ENCODE results near the gene KCNK7. TPM values are rescaled to one million over a fixed set of nuclear protein-coding genes. Genes with fewer than 3 reads are reported as not detected.
A peak's percentile ranks its signal among the peaks of the same experiment; 100 is the strongest.

The KCNK7 gene
- total RNA-seq, 1 experiment from 2014 or later, result 1.4 TPM

DNA sequence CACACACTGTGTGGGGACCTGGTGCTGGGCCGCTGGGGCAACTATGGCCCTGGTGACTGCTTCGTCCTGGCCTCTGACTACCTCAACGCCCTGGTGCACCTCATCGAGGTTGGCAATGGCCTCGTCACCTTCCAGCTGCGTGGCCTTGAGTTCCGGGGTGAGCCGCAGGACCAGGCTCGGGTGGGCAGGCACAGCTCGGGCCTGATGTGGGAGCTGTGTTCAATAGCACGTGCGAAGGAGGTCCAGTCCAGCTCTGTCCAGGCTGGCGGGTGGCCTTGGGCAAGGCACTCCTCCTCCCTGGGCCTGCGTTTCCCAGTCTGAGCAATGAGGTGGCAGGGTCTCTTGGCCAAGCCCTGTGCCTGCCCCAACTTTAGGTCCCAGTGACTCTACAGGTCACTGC is 34.0 kb upstream of the KCNK7 start:
- CTCF ChIA-PET, result interaction anchor here (0.6 kb wide), 1 partner anchor 60 kb away, joined by 4 read pairs; no protein-coding TSS in a partner anchor
- intact Hi-C loops (cut with micrococcal nuclease; ENCODE audit: unreplicated experiment), result no loop called here
- no peaks in the 10 kb centered on the region for H3K4me1 Mint-ChIP-seq (ENCODE audit: low read depth, unreplicated experiment)
- no TSS peak for BruUV-seq (replicated peaks)
- peaks cover 50% of the 10 kb centered on the region for H3K36me3 Mint-ChIP-seq (ENCODE audit: insufficient read depth, unreplicated experiment)
- DNase-seq, result no peak
- H3K27me3 Mint-ChIP-seq (ENCODE audit: unreplicated experiment), result no peaks in the 10 kb centered on the region
- H3K27ac Mint-ChIP-seq (ENCODE audit: unreplicated experiment), result no peak overlapping the region
- TF ChIP-seq, protein P1, sequence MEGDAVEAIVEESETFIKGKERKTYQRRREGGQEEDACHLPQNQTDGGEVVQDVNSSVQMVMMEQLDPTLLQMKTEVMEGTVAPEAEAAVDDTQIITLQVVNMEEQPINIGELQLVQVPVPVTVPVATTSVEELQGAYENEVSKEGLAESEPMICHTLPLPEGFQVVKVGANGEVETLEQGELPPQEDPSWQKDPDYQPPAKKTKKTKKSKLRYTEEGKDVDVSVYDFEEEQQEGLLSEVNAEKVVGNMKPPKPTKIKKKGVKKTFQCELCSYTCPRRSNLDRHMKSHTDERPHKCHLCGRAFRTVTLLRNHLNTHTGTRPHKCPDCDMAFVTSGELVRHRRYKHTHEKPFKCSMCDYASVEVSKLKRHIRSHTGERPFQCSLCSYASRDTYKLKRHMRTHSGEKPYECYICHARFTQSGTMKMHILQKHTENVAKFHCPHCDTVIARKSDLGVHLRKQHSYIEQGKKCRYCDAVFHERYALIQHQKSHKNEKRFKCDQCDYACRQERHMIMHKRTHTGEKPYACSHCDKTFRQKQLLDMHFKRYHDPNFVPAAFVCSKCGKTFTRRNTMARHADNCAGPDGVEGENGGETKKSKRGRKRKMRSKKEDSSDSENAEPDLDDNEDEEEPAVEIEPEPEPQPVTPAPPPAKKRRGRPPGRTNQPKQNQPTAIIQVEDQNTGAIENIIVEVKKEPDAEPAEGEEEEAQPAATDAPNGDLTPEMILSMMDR (IDR thresholded peaks at IDR 0.05; ENCODE audit: unreplicated experiment), result no peak
- no peaks in the 10 kb centered on the region for H3K9me3 Mint-ChIP-seq (ENCODE audit: low read depth, unreplicated experiment)
- H3K4me3 Mint-ChIP-seq (ENCODE audit: low read depth, unreplicated experiment), result no peak overlapping the region

DNA sequence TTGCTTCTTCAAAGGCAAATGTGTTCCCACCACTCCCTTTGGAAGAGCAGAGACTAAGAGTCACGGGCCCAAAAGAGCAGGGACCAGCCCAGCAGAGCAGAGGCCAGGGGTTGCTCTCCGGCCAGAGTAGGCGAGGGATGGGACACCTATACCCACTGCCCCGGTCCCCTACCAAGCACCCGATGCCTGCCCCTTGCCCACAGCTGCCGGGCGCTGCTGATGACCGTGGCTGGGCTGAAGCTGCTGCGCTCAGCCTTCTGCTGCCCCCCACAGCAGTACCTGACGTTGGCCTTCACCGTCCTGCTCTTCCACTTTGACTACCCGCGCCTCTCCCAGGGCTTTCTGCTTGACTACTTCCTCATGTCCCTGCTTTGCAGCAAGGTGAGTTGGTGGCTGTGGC is 31.6 kb upstream of the KCNK7 start:
- no peaks in the 10 kb centered on the region for H3K4me1 Mint-ChIP-seq (ENCODE audit: low read depth, unreplicated experiment)

DNA sequence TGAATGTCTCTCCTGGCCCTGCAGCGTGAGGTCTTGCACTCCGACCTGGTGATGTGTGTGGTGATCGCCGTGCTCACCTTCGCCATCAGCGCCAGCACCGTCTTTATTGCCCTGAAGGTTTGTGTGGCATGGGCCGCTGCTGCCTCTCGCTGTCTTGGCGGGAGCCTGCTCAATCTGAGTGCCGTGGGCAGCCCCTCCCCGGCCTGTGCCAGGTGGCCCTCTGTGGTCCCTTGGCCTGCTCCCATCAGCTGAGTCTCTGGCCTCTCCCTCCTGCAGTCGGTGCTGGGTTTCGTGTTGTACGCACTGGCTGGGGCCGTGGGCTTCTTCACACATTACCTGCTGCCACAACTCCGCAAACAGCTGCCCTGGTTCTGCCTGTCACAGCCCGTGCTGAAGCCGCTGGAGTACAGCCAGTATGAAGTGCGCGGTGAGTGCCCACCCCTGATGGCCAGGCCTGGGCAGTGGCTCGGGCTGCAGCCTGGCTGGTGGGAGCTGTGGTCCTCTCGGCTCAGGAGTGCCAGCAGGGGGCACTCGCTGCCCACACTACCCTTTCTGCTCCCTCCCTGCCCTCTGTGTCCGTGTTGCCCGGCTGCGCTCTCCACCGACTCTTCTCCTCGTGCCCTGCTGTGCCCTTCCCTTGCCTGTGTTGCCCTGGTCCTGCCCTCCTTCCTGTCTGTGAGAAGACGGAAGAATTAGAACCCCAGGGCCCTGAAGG is 30.2 kb upstream of the KCNK7 start:
- Mint-ChIP-seq H3K4me1 (ENCODE audit: low read depth, unreplicated experiment) (no peaks in the 10 kb centered on the region), H3K4me3 (ENCODE audit: low read depth, unreplicated experiment) (no peak overlapping the region), H3K36me3 (ENCODE audit: insufficient read depth, unreplicated experiment) (peaks cover 57% of the 10 kb centered on the region), H3K27ac (ENCODE audit: unreplicated experiment) (no peak overlapping the region), H3K9me3 (ENCODE audit: low read depth, unreplicated experiment) (no peaks in the 10 kb centered on the region), H3K27me3 (ENCODE audit: unreplicated experiment) (no peaks in the 10 kb centered on the region)
- CTCF ChIA-PET, result interaction anchor here (0.9 kb wide), 1 partner anchor 86 kb away, joined by 4 read pairs; the partner anchor contains the start of gene KAT5
- BruUV-seq (replicated peaks), result no TSS peak
- TF ChIP-seq, protein P1 (IDR thresholded peaks at IDR 0.05; ENCODE audit: unreplicated experiment), result peak; percentile 43
- peak; percentile 34 for DNase-seq
- intact Hi-C loops (cut with micrococcal nuclease; ENCODE audit: unreplicated experiment), result no loop called here

More for the DNA sequence above, 31.6 kb upstream of the KCNK7 start:
- no peaks in the 10 kb centered on the region for H3K9me3 Mint-ChIP-seq (ENCODE audit: low read depth, unreplicated experiment)
- no peak for DNase-seq
- CTCF ChIA-PET, result no interaction called here
- intact Hi-C loops (cut with micrococcal nuclease; ENCODE audit: unreplicated experiment), result no loop called here
- BruUV-seq (replicated peaks), result no TSS peak
- TF ChIP-seq, protein P1 (IDR thresholded peaks at IDR 0.05; ENCODE audit: unreplicated experiment), result no peak
- H3K36me3 Mint-ChIP-seq (ENCODE audit: insufficient read depth, unreplicated experiment), result peaks cover 43% of the 10 kb centered on the region
- H3K27me3 Mint-ChIP-seq (ENCODE audit: unreplicated experiment), result no peaks in the 10 kb centered on the region
- no peak overlapping the region for H3K27ac Mint-ChIP-seq (ENCODE audit: unreplicated experiment)
- no peak overlapping the region for H3K4me3 Mint-ChIP-seq (ENCODE audit: low read depth, unreplicated experiment)

DNA sequence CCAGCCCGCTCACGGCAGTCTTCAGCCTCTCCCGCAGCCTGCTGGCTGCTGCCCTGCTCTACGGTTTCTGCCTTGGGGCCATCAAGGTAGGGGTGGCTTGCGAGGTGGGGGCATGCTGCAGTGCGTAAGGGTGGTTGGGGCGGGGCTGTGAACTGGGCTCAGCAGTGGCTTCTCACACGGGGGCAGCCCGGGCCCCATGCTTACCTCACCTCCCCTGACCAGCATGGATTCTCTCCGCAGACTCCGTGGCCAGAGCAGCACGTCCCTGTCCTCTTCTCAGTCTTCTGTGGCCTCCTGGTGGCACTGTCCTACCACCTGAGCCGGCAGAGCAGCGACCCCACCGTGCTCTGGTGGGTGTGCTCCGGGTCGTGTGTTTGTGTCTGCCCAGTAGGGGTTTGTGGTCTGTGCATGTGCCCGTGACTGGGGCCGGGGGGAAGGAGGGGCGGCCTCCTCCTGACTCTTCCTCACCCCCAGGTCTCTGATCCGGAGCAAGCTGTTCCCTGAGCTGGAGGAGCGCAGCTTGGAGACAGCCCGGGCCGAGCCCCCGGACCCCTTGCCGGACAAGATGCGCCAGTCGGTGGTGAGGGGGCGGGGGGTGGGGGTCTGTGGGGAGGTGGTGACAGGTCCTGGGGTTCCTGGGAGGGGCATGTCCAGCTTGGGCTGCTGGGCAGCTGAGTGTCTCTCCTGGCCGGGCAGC is 29.5 kb upstream of the KCNK7 start:
- TF ChIP-seq, protein P1 (IDR thresholded peaks at IDR 0.05; ENCODE audit: unreplicated experiment), result no peak
- Mint-ChIP-seq H3K4me3 (ENCODE audit: low read depth, unreplicated experiment) (no peak overlapping the region), H3K27me3 (ENCODE audit: unreplicated experiment) (no peaks in the 10 kb centered on the region), H3K9me3 (ENCODE audit: low read depth, unreplicated experiment) (no peaks in the 10 kb centered on the region), H3K36me3 (ENCODE audit: insufficient read depth, unreplicated experiment) (peaks cover 53% of the 10 kb centered on the region), H3K27ac (ENCODE audit: unreplicated experiment) (no peak overlapping the region), H3K4me1 (ENCODE audit: low read depth, unreplicated experiment) (no peaks in the 10 kb centered on the region)
- intact Hi-C loops (cut with micrococcal nuclease; ENCODE audit: unreplicated experiment), result no loop called here
- BruUV-seq (replicated peaks), result no TSS peak
- no peak for DNase-seq
- CTCF ChIA-PET, result no interaction called here
